Activated gamma-delta T cell treated with Interleukin-2 at 50 U/mL for 16 hours (primary cell): Measurements from ENCODE around the gene OVCH2.
"Not testable (repeated sequence)": the region's sequence is repeated elsewhere in the genome, so short reads cannot be mapped to it uniquely, and the experiment has no call there.

Source experiments
- DNase-seq: peaks from one replicate; pipeline ENCODE4 v3.0.0-alpha.2; 2020

The OVCH2 gene

GRCh38 chr11:7671347-7672215 is 34.7 kb downstream of the OVCH2 start:
- DNase-seq = no peak

- no peak for DNase-seq
Measured at GRCh38 chr11:7670641-7671040, 35.6 kb downstream of the OVCH2 start.

GRCh38 chr11:7668911-7669310 is 37.4 kb downstream of the OVCH2 start:
- no peak for DNase-seq

DNA sequence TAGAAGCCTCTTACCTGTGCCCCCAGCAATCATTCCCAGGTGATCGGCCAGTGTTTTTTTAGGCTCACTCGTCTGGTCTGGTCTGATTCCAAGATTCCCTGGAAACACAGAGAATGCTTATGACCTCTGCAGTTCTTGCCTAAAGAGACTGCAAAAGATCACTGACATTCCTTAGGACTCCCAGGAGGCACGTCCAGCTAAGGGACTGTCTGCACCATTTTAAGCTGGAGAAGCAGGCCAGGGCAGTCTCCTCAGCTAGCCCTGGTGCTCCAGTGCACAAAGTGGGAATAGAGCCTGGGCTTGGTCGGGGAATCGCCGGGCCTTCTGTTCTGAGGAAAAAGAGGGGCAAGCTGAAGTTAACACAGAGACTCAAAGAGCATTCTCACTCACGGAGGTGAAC is 37.8 kb downstream of the OVCH2 start:
- DNase-seq = no peak

- DNase-seq = no peak
Measured at GRCh38 chr11:7667460-7667859, 38.8 kb downstream of the OVCH2 start.

DNA sequence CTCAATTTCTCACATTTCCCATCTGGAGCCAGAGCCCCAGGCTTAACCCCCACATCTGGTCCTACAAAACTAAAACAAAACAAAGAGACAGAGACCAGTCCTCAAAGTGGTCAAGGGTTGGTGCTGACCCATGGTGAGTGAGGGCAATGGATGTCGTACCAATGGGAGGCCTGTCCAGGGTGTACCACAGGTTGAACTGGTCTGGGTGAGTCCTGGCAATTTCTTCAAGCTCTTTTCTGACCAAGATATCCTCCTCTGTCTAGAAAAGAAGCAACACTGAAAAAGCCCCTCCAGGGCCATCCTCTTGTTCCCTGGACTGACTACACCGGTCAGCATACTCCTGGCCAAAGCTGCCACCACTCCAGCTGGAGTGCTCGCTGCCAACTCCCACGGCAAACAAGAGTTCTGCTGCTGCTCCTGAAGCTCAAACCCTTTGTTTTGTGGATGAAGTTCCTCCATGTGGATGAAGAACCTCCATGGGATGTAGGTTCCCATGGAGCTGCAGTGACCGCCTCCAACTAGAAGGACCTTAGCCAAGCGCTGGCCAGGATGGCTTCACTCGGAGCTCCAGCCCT is 39.9 kb downstream of the OVCH2 start:
- no peak for DNase-seq

DNA sequence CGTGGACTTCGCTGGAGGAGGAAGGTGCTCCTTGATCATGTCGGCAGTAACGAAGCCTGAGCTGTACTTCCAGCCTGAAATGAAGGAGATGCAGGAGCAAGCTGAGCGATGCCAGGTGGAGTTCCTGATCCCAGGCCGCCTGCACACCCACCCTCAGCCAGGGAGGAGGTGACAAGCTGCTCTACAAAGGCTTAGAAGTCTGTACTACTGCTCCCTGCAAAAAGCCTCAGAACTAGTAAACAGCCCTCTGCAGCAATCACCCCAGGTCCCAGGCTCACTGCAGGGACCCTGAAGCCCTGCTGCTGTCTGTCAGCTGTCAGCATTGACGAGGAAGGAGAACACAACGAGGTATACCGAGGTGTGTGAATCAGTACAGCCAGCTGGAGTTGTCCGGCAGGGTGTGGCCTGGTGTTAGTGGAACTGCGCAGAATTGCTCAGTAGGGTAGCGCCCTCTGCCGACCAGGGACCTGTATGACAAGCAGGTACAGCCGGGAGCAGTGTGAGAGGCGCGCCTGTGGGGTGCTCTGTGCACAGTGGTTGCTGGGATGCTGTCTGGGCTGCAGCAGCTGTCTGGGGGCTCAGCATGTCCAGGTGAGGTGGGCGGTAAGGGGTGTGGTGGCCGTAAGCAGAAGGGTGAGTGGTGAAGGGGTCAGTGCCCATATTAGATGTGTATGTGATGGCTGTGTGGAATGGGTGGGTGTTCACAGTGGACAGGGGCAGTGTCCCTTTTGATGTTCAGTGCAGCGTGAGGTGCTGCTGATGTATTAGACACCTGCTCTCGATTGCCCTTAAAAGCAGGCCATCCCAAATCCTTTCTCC is 40.6 kb downstream of the OVCH2 start:
- peak; percentile 40 for DNase-seq

GRCh38 chr11:7664867-7665266 is 41.4 kb downstream of the OVCH2 start:
- no peak for DNase-seq

DNA sequence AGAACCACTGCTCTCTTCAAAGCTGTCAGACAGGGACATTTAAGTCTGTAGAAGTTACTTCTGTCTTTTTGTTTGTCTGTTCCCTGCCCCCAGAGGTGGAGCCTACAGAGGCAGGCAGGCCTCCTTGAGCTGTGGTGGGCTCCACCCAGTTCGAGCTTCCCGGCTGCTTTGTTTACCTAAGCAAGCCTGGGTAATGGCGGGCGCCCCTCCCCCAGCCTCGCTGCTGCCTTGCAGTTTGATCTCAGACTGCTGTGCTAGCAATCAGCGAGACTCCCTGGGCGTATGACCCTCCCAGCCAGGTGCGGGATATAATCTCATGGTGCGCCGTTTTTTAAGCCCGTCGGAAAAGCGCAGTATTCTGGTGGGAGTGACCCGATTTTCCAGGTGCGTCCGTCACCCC is 42.7 kb downstream of the OVCH2 start:
- not testable (repeated sequence) for DNase-seq

DNA sequence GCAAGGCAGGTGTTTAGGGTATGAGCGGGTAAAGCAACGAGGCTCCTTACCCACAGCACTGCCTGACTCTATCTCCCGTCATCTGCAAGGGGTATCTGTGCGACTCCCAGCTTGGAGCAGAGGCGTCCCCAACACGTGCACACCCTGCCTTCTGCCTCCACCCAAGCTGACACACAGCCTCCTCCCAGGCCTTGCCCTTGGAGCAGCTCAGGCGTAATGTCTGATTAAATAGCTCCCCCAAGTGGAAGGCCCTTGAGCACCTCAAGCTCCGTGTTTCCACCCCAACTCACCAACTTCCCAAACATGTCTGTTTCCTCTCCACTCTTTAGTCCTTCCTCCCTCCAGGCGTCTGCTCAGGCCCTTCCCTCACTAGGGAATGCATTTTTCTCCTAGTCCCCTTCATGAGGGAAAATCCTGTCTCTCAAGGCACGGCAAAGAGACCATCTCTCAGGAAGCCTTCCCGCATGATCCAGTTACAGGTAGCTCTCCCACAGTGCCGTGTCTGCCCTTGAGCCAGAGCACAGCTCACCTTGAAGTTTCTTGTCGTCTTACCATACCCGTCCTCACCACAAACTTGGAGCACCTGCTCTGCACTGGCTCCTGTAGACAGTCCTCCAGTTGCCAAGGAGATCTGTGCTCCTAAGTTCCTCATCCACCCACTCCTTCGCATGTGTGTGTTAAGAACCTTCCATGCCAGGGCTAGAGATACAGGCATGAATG is 48.8 kb downstream of the OVCH2 start:
- DNase-seq = no peak

DNA sequence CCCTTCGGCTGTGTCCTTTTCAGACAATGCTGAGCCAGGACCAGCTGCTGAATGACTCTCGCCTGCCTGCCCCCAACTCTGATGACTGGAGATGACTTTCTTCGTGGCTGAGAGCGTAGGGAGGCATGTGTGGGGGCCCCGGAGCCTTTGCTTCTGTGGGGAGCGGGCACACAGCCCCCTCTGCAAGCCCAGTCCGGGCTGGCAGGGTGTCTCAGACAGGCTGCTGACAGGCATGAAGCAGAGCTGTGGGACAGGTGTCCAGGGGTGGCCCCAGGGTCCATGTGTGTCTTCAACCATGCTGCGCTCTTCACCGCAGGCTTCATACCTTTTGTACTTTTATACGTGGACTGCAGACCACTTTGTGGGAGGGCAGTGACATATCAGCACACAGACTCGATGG is 49.6 kb downstream of the OVCH2 start:
- no peak for DNase-seq

GRCh38 chr11:7655253-7656217 is 50.7 kb downstream of the OVCH2 start:
- DNase-seq = no peak

DNA sequence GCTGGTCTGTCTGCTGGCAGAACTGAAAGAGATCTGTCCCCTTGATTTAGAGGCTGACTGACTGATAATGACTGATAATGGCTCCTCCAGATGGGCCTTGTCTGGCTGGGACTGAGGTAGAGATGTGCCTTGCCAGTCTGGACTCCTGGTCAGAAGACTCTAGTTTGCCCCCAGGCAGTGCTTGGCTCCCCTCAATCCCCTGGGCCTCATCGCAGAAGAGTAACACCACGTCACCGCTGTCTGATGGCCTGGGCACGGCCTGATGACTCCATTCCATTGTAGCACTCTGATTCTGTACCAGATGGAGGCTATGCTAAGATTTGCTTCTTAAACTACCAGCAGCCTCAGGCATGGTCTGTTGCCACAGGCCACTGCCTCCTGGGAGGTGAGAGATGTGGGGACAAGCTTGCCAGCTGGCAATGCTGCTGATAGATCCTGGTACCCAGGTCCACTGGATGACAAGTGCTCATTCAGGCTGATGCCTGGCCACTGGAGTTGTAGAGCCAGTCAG is 52.0 kb downstream of the OVCH2 start:
- DNase-seq = no peak

DNA sequence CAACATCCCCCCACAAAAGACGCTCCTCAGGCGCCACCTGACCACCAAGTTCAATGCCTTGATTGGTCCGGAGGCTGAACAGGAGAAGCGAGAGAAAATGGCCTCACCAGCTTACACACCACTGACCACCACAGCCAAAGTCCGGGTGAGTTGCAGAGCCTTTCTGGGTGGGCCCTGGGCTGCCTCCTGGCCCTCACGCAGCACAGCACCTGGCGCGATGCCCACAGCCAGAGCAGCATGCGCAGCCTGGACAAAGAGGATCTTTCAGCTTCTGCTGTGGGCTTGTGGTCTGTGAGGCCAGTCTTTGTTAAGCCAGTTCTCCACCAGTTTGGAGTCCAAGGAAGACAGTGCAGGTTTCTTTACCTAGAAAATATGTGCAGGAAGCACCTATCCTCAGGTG is 54.6 kb downstream of the OVCH2 start:
- DNase-seq = no peak

- DNase-seq = no peak
Measured at GRCh38 chr11:7651140-7651551, 55.1 kb downstream of the OVCH2 start.

- DNase-seq = no peak
Measured at GRCh38 chr11:7648264-7648663, 58.0 kb downstream of the OVCH2 start.

- DNase-seq = no peak
Measured at GRCh38 chr11:7646866-7647265, 59.4 kb downstream of the OVCH2 start.

DNA sequence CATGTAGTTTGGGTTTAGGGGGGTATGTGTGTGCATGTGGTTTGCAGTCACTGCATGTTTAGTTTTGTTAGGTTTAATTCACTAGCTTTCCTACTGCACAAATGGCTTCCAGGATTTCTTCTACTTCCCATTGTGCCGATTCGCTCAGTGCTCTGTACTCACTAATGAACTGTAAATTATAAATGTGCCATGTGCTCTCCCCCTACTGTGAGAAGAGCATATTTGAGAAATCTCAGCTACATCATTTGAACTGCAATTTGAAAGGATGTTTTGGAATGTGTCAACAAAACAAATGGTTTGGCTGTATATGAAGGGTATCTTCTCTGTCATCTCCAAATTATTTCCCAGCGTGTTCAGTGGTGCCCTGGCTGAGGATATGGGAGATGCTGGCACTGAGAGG is 61.1 kb downstream of the OVCH2 start:
- no peak for DNase-seq

DNA sequence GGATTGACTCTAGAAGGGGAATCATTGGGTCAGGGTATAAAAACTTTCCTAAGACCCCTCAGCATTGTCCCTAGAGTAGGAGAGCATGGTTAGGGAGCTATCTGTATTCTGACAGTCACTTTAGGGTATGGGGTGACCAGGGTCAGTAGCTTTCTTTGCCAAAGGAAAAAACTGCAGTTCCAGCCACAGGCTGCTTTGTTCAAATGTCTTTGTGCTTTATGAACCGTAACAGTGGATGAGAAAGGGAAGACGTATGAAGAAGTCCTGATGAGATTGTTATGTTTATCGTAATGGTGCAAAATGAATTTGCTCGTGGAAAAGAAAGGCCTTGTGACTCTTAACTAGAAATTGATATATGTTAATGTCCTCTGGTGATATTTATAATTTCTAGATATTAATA is 63.0 kb downstream of the OVCH2 start:
- DNase-seq = no peak

- DNase-seq = no peak
Measured at GRCh38 chr11:7642747-7643146, 63.5 kb downstream of the OVCH2 start.

GRCh38 chr11:7640816-7641215 is 65.5 kb downstream of the OVCH2 start:
- no peak for DNase-seq

DNA sequence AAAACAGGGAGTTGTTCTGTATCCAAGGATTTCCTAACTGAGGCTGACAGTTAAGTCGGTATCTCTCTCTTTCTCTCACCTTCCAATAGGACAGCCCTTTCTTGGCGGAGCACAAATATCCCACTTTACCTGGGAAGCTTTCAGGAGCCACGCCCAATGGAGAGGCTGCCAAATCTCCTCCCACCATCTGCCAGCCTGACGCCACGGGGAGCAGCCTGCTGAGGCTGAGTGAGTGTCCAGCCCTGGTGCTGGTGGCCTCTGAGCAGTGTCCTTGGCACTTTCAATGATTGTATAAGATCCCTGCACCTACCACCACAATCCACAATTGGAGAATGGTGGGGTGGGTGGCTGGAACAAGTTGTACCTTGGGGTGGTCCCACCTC is 66.6 kb downstream of the OVCH2 start:
- DNase-seq = no peak
